ENCODE data around the gene ZCCHC14. TPM values are rescaled to one million over a fixed set of nuclear protein-coding genes. Genes with fewer than 3 reads are reported as not detected.

Gene ZCCHC14
- total RNA-seq, 1 experiment from 2014 or later: 37.8 TPM

DNA sequence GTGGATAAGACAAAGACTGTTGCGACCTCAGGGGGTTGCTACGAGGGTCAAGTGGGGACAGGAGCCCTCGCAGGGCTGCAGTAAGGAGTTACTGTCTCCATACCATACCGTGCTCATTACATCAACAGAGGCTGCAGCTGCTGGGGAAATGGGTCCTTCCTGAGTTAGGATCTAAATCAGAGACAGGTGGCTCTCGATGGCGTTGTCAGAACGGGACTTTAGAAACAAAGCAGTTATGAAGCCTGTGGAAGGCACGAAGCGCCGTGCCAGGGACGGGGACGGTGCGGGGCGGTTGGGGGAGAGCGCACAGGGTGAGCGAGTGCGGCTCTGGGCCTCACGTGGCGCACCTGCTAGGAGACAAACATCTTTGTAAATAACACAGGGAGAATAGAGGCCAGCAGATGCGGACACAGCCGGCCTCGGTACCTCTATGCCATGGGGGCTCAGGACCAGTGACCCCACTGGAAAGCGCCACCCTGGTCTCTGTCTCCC lies 34.4 kb downstream of the ZCCHC14 start:
- H4K20me1 ChIP-seq (ENCODE audit: insufficient read depth): peaks cover 28% of the 10 kb centered on the region; the same call in 1 of the 2 replicates
- BruUV-seq (replicated peaks): no TSS peak
- no peak for TF ChIP-seq RAD21 (IDR thresholded peaks at IDR 0.05; ENCODE audit: low read depth)
- TF ChIP-seq CEBPB (IDR thresholded peaks at IDR 0.05; ENCODE audit: low read depth): no peak
- TF ChIP-seq YY1 (IDR thresholded peaks at IDR 0.05; ENCODE audit: extremely low read depth, insufficient replicate concordance, low read depth, low read length): no peak
- no peak for TF ChIP-seq JUND (IDR thresholded peaks at IDR 0.05)
- TF ChIP-seq POLR2AphosphoS5 (IDR thresholded peaks at IDR 0.05; ENCODE audit: low read depth, low read length): no peak
- TF ChIP-seq CBX3 (IDR thresholded peaks at IDR 0.05; ENCODE audit: low read depth): no peak
- no peak for TF ChIP-seq ELF1 (IDR thresholded peaks at IDR 0.05; ENCODE audit: borderline replicate concordance, low read depth)
- TF ChIP-seq, protein P1, sequence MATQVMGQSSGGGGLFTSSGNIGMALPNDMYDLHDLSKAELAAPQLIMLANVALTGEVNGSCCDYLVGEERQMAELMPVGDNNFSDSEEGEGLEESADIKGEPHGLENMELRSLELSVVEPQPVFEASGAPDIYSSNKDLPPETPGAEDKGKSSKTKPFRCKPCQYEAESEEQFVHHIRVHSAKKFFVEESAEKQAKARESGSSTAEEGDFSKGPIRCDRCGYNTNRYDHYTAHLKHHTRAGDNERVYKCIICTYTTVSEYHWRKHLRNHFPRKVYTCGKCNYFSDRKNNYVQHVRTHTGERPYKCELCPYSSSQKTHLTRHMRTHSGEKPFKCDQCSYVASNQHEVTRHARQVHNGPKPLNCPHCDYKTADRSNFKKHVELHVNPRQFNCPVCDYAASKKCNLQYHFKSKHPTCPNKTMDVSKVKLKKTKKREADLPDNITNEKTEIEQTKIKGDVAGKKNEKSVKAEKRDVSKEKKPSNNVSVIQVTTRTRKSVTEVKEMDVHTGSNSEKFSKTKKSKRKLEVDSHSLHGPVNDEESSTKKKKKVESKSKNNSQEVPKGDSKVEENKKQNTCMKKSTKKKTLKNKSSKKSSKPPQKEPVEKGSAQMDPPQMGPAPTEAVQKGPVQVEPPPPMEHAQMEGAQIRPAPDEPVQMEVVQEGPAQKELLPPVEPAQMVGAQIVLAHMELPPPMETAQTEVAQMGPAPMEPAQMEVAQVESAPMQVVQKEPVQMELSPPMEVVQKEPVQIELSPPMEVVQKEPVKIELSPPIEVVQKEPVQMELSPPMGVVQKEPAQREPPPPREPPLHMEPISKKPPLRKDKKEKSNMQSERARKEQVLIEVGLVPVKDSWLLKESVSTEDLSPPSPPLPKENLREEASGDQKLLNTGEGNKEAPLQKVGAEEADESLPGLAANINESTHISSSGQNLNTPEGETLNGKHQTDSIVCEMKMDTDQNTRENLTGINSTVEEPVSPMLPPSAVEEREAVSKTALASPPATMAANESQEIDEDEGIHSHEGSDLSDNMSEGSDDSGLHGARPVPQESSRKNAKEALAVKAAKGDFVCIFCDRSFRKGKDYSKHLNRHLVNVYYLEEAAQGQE (IDR thresholded peaks at IDR 0.05; ENCODE audit: low read depth): no peak
- no peak for TF ChIP-seq TCF7L2 (IDR thresholded peaks at IDR 0.05; ENCODE audit: borderline replicate concordance, extremely low read depth, insufficient read depth, insufficient read length)
- no peak for TF ChIP-seq ZFX (IDR thresholded peaks at IDR 0.05)
- TF ChIP-seq, protein P2, sequence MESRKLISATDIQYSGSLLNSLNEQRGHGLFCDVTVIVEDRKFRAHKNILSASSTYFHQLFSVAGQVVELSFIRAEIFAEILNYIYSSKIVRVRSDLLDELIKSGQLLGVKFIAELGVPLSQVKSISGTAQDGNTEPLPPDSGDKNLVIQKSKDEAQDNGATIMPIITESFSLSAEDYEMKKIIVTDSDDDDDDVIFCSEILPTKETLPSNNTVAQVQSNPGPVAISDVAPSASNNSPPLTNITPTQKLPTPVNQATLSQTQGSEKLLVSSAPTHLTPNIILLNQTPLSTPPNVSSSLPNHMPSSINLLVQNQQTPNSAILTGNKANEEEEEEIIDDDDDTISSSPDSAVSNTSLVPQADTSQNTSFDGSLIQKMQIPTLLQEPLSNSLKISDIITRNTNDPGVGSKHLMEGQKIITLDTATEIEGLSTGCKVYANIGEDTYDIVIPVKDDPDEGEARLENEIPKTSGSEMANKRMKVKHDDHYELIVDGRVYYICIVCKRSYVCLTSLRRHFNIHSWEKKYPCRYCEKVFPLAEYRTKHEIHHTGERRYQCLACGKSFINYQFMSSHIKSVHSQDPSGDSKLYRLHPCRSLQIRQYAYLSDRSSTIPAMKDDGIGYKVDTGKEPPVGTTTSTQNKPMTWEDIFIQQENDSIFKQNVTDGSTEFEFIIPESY (IDR thresholded peaks at IDR 0.05; ENCODE audit: extremely low read depth, insufficient replicate concordance, low read length): no peak
- no peak for TF ChIP-seq SIN3A (IDR thresholded peaks at IDR 0.05; ENCODE audit: low read depth)
- no peak for TF ChIP-seq EGR1 (IDR thresholded peaks at IDR 0.05; ENCODE audit: low read depth)
- no peak for TF ChIP-seq SP1 (IDR thresholded peaks at IDR 0.05; ENCODE audit: low read depth)
- no peak for TF ChIP-seq POLR2A (IDR thresholded peaks at IDR 0.05; ENCODE audit: borderline replicate concordance, extremely low read depth, insufficient read depth, insufficient read length)
- no peaks in the 10 kb centered on the region for H3K9me3 ChIP-seq (ENCODE audit: control insufficient read depth in 1 of 2, insufficient read depth in 1 of 2, low read depth in 1 of 2, low read length in 2 of 2)
- H3K27me3 ChIP-seq (ENCODE audit: insufficient read depth, low read length): no peaks in the 10 kb centered on the region
- H3K79me2 ChIP-seq (ENCODE audit: insufficient read depth, low read length): peaks cover 14% of the 10 kb centered on the region
- peak overlapping the region; percentile 56 for H3K4me2 ChIP-seq (ENCODE audit: low read length)
- H3K9me2 ChIP-seq (ENCODE audit: insufficient read depth): no peaks in the 10 kb centered on the region
- RAD21 ChIA-PET (ENCODE audit: low non-redundant PET in 1 of 2, low total read pairs in 2 of 2, uncharacterized antibody in 2 of 2, unreplicated experiment in 2 of 2): interaction anchor here in 1 of 2 experiments (0.5 kb wide), 1 partner anchor 35 kb away, joined by 3 read pairs; no protein-coding TSS in a partner anchor
- no peak for ATAC-seq
- POLR2A ChIA-PET: no interaction called here
- H3K36me3 ChIP-seq (ENCODE audit: control insufficient read depth in 1 of 2, insufficient read depth in 2 of 2, low read length in 2 of 2): peaks cover 6 to 10% of the 10 kb centered on the region in 2 experiments; a peak in 3 of 4 replicates
- H2AFZ ChIP-seq (ENCODE audit: low read depth, low read length, poor library complexity, severe bottlenecking): no peak overlapping the region
- intact Hi-C loops (cut with micrococcal nuclease): loop anchor here (5.0 kb wide), 1 partner anchor 51 kb away; no protein-coding TSS in a partner anchor
- H3K9ac ChIP-seq (ENCODE audit: low read length): peak overlapping the region; percentile 8; the same call in 1 of the 2 replicates
- no peak overlapping the region for H3K4me3 ChIP-seq (replicated peaks in 1 of 2; ENCODE audit: low read depth in 1 of 2, low read length in 2 of 2)
- no peak for DNase-seq (ENCODE audit: low read depth, low spot score)
- CTCF ChIA-PET: interaction anchor here (1.1 kb wide), 1 partner anchor 52 kb away, joined by 3 read pairs; no protein-coding TSS in a partner anchor
- H3K27ac ChIP-seq (ENCODE audit: low read depth, low read length): 0 out of 2 replicates have a peak overlapping the region, but pooled peaks have one; percentile 9
- H3K4me1 ChIP-seq (ENCODE audit: control insufficient read depth in 1 of 2, insufficient read depth in 2 of 2, low read length in 2 of 2): peaks cover 36 to 42% of the 10 kb centered on the region in 2 experiments

All from HCT116 (cell line).